ENCODE results near the gene ZNF441. TPM values are rescaled to one million over a fixed set of nuclear protein-coding genes. Genes with fewer than 3 reads are reported as not detected.
"Not testable (repeated sequence)": the region's sequence is repeated elsewhere in the genome, so short reads cannot be mapped to it uniquely, and the experiment has no call there.

ZNF441 gene
- total RNA-seq, 1 experiment from 2014 or later = 6.5 TPM

DNA sequence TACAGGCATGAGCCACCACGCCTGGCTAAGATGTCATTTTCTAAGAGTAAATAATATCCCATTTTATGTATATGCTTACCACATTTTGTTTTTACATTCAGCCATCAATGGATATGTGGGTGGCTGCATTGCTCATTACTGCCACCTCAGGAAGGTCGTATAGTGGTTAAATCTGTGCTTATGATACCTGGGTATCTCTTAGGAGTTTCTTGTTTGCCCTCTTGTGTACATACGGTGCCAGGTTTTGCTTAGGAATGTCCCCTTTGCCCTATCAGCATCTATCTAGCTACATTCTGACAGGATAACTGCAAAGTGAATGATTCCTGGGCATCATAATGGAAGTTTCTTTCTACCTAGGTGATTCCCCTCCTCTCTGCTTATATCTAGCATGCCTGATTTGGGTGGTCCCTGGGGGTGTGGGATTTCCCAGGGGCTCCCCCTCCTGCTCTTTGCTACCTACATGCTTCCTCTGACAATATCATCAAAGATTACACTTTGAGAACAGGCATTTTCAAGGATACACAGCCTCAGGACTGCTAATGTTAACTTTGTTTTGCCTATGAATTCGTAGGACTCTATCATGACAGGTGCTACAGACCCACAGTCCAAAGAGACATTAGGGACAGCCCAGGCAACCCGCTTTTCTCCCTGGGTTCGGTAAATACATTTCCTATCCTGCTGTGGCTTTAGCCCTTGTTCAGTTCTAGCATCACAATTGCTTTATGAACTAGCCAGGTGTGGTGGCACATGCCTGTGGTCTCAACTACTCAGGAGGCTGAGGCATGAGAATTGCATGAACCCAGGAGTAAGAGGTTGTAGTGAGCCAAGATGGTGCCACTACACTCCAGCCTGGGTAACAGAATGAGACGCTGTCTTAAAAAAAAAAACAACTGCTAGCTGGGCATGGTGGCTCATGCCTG lies 62.4 kb downstream of the ZNF441 start:
- DNase-seq (ENCODE audit: low read depth); in situ Hi-C loops (cut with HindIII; ENCODE audit: low pct_unique_long_range_greater_than_20kb, low sequenced_read_pairs): not testable (repeated sequence)

DNA sequence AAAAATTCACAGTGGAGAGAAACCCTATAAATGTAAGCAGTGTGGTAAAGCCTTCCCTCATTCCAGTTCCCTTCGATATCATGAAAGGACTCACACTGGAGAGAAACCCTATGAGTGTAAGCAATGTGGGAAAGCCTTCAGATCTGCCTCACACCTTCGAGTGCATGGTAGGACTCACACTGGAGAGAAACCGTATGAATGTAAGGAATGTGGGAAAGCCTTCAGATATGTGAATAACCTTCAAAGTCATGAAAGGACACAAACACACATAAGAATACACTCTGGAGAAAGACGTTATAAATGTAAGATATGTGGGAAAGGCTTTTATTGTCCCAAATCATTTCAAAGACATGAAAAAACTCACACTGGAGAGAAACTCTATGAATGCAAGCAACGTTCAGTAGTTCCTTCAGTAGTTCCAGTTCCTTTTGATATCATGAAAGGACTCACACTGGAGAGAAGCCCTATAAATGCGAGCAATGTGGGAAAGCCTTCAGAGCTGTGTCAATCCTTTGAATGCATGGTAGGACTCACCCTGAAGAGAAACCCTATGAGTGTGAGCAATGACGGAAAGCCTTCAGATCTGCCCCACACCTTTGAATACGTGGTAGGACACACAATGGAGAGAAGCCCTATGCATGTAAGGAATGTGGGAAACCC lies 65.6 kb downstream of the ZNF441 start:
- in situ Hi-C loops (cut with HindIII; ENCODE audit: low pct_unique_long_range_greater_than_20kb, low sequenced_read_pairs) = no loop called here

DNA sequence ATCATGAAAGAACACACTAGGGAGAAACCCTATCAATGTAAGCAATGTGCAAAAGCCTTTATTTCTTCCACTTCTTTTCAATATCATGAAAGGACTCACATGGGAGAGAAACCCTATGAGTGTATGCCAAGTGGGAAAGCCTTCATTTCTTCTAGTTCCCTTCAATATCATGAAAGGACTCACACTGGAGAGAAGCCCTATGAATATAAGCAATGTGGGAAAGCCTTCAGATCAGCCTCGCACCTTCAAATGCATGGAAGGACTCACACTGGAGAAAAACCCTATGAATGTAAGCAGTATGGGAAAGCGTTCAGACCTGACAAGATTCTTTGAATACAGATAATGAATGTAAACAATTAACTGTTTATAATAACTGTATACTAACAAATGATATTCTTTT lies 66.7 kb downstream of the ZNF441 start:
- in situ Hi-C loops (cut with HindIII; ENCODE audit: low pct_unique_long_range_greater_than_20kb, low sequenced_read_pairs) = no loop called here
- DNase-seq (ENCODE audit: low read depth) = no peak

More for the DNA sequence above, 65.6 kb downstream of the ZNF441 start:
- no peak for DNase-seq (ENCODE audit: low read depth)

Other genes with a start within 250 kb of the ZNF441 start
- gene ECSIT, start 237.9 kb upstream of the ZNF441 start, total RNA-seq (2014; rRNA removed; shearing (Covaris generic); ENCODE audit: low replicate concordance) = 88.6 and 106 TPM in 2 replicates
- gene CNN1, start 228.1 kb upstream of the ZNF441 start, total RNA-seq (2014; rRNA removed; shearing (Covaris generic); ENCODE audit: low replicate concordance) = not detected in 2 replicates
- gene ELOF1, start 207.8 kb upstream of the ZNF441 start, total RNA-seq (2014; rRNA removed; shearing (Covaris generic); ENCODE audit: low replicate concordance) = 37.8 and 71.2 TPM in 2 replicates
- gene ACP5, start 189.4 kb upstream of the ZNF441 start, total RNA-seq (2014; rRNA removed; shearing (Covaris generic); ENCODE audit: low replicate concordance) = 6.1 and 11.8 TPM in 2 replicates
- gene ZNF627, start 169.5 kb upstream of the ZNF441 start, total RNA-seq (2014; rRNA removed; shearing (Covaris generic); ENCODE audit: low replicate concordance) = 26.2 and 34.4 TPM in 2 replicates
- gene ZNF823, start 28.1 kb upstream of the ZNF441 start, total RNA-seq (2014; rRNA removed; shearing (Covaris generic); ENCODE audit: low replicate concordance) = 6.7 and 17.6 TPM in 2 replicates
- gene ZNF491, start 31.5 kb downstream of the ZNF441 start, total RNA-seq (2014; rRNA removed; shearing (Covaris generic); ENCODE audit: low replicate concordance) = 0.41 TPM in 1 of 2 replicates, not detected in the other
- 3.2 and 5.7 TPM in 2 replicates for gene ZNF440, start 47.3 kb downstream of the ZNF441 start, total RNA-seq (2014; rRNA removed; shearing (Covaris generic); ENCODE audit: low replicate concordance)
- gene ZNF439, start 81.7 kb downstream of the ZNF441 start, total RNA-seq (2014; rRNA removed; shearing (Covaris generic); ENCODE audit: low replicate concordance) = not detected in 2 replicates
- gene ZNF69, start 120.8 kb downstream of the ZNF441 start, total RNA-seq (2014; rRNA removed; shearing (Covaris generic); ENCODE audit: low replicate concordance) = 8.3 and 14.0 TPM in 2 replicates
- gene ZNF700, start 158.1 kb downstream of the ZNF441 start, total RNA-seq (2014; rRNA removed; shearing (Covaris generic); ENCODE audit: low replicate concordance) = 2.8 and 11.5 TPM in 2 replicates
- 7.0 TPM in 1 of 2 replicates, not detected in the other for gene ZNF763, start 198.0 kb downstream of the ZNF441 start, total RNA-seq (2014; rRNA removed; shearing (Covaris generic); ENCODE audit: low replicate concordance)

Data from Caki2 (cell line).